HCT116 (cell line): ENCODE measurements around the gene MRFAP1L1. TPM values are rescaled to one million over a fixed set of nuclear protein-coding genes. Genes with fewer than 3 reads are reported as not detected.

Source experiments
- ATAC-seq: fragments of 200-7000 bp; cut with Tn5 transposase; 2 replicates; pipeline ENCODE4 v1.9.1; 2020; ENCODE audit warnings: mild to moderate bottlenecking, moderate library complexity
- BruUV-seq: library from RNA; stranded (reverse); fragments of 400-500 nt; replicated peaks from 2 replicates; lab custom pipeline; 2021; lab: Mats Ljungman, UMichigan
- CTCF ChIA-PET: fragments of 300-600 bp; sonication (Branson Sonifier 250); formaldehyde crosslinking; loops from one replicate; lab custom pipeline; 2021; ENCODE audit warnings: antibody characterized with exemption; lab: Charles Lee
- POLR2A ChIA-PET: fragments of 300-600, 350-600 bp; sonication (Branson Sonifier 250); formaldehyde crosslinking; loops from one replicate; lab custom pipeline; 2021; ENCODE audit warnings: antibody characterized with exemption; lab: Charles Lee
- RAD21 ChIA-PET, 2 experiments: fragments of 300-600 bp; sonication (Branson Sonifier 250); formaldehyde crosslinking; loops; one replicate each; lab custom pipeline; 2023; ENCODE audit warnings: low total read pairs in 2 of 2; ENCODE audit not compliant: uncharacterized antibody in 2 of 2, unreplicated experiment in 2 of 2, low non-redundant PET in 1 of 2; lab: Charles Lee
- DNase-seq: peaks from one replicate; pipeline ENCODE4 v3.0.0-alpha.2; 2010; ENCODE audit warnings: low read depth, low spot score
- H2AFZ ChIP-seq: fragments of 200-600 bp; shearing (Covaris generic), sonication (generic); 2 replicates; pipeline ENCODE4 v1.6.1; 2017; ENCODE audit warnings: low read depth, mixed run types, mixed read lengths, antibody characterized with exemption, low read length; ENCODE audit not compliant: poor library complexity, severe bottlenecking
- H3K27ac ChIP-seq: 2 replicates; pipeline ENCODE4 v1.5.1; 2012; ENCODE audit warnings: low read depth, low read length
- H3K27me3 ChIP-seq: fragments of 200-600 bp; sonication (generic); 2 replicates; pipeline ENCODE4 v1.6.1; 2016; ENCODE audit warnings: mixed run types, low read length, mixed read lengths; ENCODE audit not compliant: insufficient read depth
- H3K36me3 ChIP-seq, 2 experiments: fragments of 200-500 bp in 1 of 2; fragments of 200-600 bp in 1 of 2; sonication (Bioruptor generic) in 1 of 2; sonication (generic) in 1 of 2; 2 replicates each; pipeline versions ENCODE4 v1.5.1 to v1.6.1; 2014 to 2016; ENCODE audit warnings: low read length in 2 of 2, inconsistent platforms in 1 of 2, mixed read lengths in 1 of 2, mixed run types in 1 of 2; ENCODE audit not compliant: insufficient read depth in 2 of 2, control insufficient read depth in 1 of 2
- H3K4me1 ChIP-seq, 2 experiments: fragments of 200-600 bp in 1 of 2; sonication (generic) in 1 of 2; 2 replicates each; pipeline versions ENCODE4 v1.5.1 to v1.6.1; 2012 to 2017; ENCODE audit warnings: low read length in 2 of 2, inconsistent platforms in 1 of 2, mild to moderate bottlenecking in 1 of 2, mixed read lengths in 1 of 2, mixed run types in 1 of 2, moderate library complexity in 1 of 2; ENCODE audit not compliant: insufficient read depth in 2 of 2, control insufficient read depth in 1 of 2
- H3K4me2 ChIP-seq: fragments of 200-600 bp; sonication (generic); 2 replicates; pipeline ENCODE4 v1.6.1; 2017; ENCODE audit warnings: mixed run types, low read length, mixed read lengths
- H3K4me3 ChIP-seq, 2 experiments: fragments of 200-600 bp in 1 of 2; sonication (generic) in 1 of 2; replicated peaks in 1 of 2; 2 replicates each; pipeline ENCODE4 v1.5.1; 2011 to 2016; ENCODE audit warnings: low read length in 2 of 2, control low read depth in 1 of 2, low read depth in 1 of 2, mild to moderate bottlenecking in 1 of 2, mixed read lengths in 1 of 2, mixed run types in 1 of 2
- H3K79me2 ChIP-seq: fragments of 200-600 bp; sonication (generic); 2 replicates; pipeline ENCODE4 v1.6.1; 2017; ENCODE audit warnings: mild to moderate bottlenecking, mixed run types, low read length, moderate library complexity, mixed read lengths; ENCODE audit not compliant: insufficient read depth
- H3K9ac ChIP-seq: fragments of 200-600 bp; sonication (generic); 2 replicates; pipeline ENCODE4 v1.6.1; 2016; ENCODE audit warnings: low read length, mixed read lengths
- H3K9me2 ChIP-seq: fragments of 200-600 bp; sonication (generic), shearing (Covaris generic); 2 replicates; pipeline ENCODE4 v1.6.1; 2017; ENCODE audit warnings: mixed run types, mild to moderate bottlenecking, moderate library complexity; ENCODE audit not compliant: insufficient read depth
- H3K9me3 ChIP-seq, 2 experiments: fragments of 200-500 bp in 1 of 2; fragments of 200-600 bp in 1 of 2; sonication (Bioruptor generic) in 1 of 2; sonication (generic) in 1 of 2; 2 replicates each; pipeline ENCODE4 v1.6.1; 2014 to 2017; ENCODE audit warnings: low read length in 2 of 2, mixed read lengths in 2 of 2, inconsistent platforms in 1 of 2, low read depth in 1 of 2, mild to moderate bottlenecking in 1 of 2, mixed run types in 1 of 2, moderate library complexity in 1 of 2; ENCODE audit not compliant: control insufficient read depth in 1 of 2, insufficient read depth in 1 of 2
- H4K20me1 ChIP-seq: fragments of 200-600 bp; sonication (generic), shearing (Covaris generic); 2 replicates; pipeline ENCODE4 v1.6.1; 2017; ENCODE audit warnings: mixed run types, mild to moderate bottlenecking, moderate library complexity; ENCODE audit not compliant: insufficient read depth
- CBX3 ChIP-seq: IDR thresholded peaks from 2 replicates; pipeline ENCODE4 v1.6.1; 2012; ENCODE audit warnings: low read depth
- ELF1 ChIP-seq: IDR thresholded peaks from 2 replicates; pipeline ENCODE4 v1.6.1; 2012; ENCODE audit warnings: low read depth, borderline replicate concordance
- EZH2phosphoT487 ChIP-seq: fragments of 200-600 bp; IDR thresholded peaks from 2 replicates; pipeline ENCODE4 v1.6.1; 2018; ENCODE audit warnings: antibody characterized with exemption, borderline replicate concordance
- FOSL1 ChIP-seq: IDR thresholded peaks from 2 replicates; pipeline ENCODE4 v1.6.1; 2012; ENCODE audit warnings: low read depth
- JUND ChIP-seq: IDR thresholded peaks from 2 replicates; pipeline ENCODE4 v1.6.1; 2012
- SP1 ChIP-seq: IDR thresholded peaks from 2 replicates; pipeline ENCODE4 v1.6.1; 2012; ENCODE audit warnings: low read depth
- YY1 ChIP-seq: IDR thresholded peaks from 2 replicates; pipeline ENCODE4 v1.6.1; 2011; ENCODE audit warnings: low read length, low read depth, moderate library complexity, mild to moderate bottlenecking; ENCODE audit not compliant: insufficient replicate concordance; ENCODE audit errors: extremely low read depth
- ZFX ChIP-seq: fragments of 450-650 bp; IDR thresholded peaks from 2 replicates; pipeline ENCODE4 v1.6.1; 2017
- intact Hi-C: fragments of 100-400 bp; cut with micrococcal nuclease; formaldehyde crosslinking; loops from 2 replicates; pipeline ENCODE4 v1.10.0; 2022
- total RNA-seq: library from RNA; stranded (reverse); gene quantifications from one replicate; pipeline ENCODE4 v1.2.1, GENCODE V29; 2021; ENCODE audit not compliant: unreplicated experiment
- TF ChIP-seq, protein P1 (sequence below): IDR thresholded peaks from 2 replicates; pipeline ENCODE4 v1.6.1; 2011; ENCODE audit warnings: mild to moderate bottlenecking, low read length, moderate library complexity; ENCODE audit not compliant: insufficient replicate concordance; ENCODE audit errors: extremely low read depth
- TF ChIP-seq, protein P2 (sequence below), 3 experiments: fragments of 200-600 bp in 1 of 3; sonication (generic) in 1 of 3; IDR thresholded peaks in 2 of 3; conservative IDR thresholded peaks in 1 of 3; 2 replicates each; pipeline ENCODE4 v1.5.1; 2012 to 2017; ENCODE audit warnings: low read depth in 2 of 3, low read length in 2 of 3, antibody characterized with exemption in 1 of 3, borderline replicate concordance in 1 of 3, control low read depth in 1 of 3, mild to moderate bottlenecking in 1 of 3, mixed read lengths in 1 of 3, mixed run types in 1 of 3, moderate library complexity in 1 of 3; ENCODE audit not compliant: insufficient read depth in 1 of 3
- TF ChIP-seq, protein P3 (sequence below): IDR thresholded peaks from 2 replicates; pipeline ENCODE4 v1.6.1; 2012

MRFAP1L1 gene
- total RNA-seq, 1 experiment from 2014 or later, result 43.0 TPM

DNA sequence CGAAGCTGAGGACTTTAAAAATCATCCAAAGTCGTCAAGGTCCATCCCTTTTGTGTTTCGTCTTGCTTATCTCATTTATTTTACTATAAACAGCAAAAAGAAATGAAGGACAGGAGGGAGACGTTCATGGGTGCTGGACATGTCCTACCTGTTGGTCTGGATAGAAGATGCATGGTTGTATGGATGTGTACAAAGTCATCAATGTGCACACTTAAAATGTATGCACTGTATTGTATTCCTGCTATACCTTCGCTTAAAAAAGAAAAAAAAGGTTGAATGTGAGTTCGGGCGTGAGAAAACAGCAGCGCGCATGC lies 6.0 kb upstream of the MRFAP1L1 start:
- Histone ChIP-seq H3K4me3 (peak overlapping the region; percentile 79 to 83), H2AFZ (peak overlapping the region; percentile 100), H3K27ac (no peak overlapping the region; the same call in 1 of the 2 replicates), H3K4me2 (peak overlapping the region; percentile 92), H4K20me1 (no peaks in the 10 kb centered on the region), H3K9ac (peak overlapping the region; percentile 76), H3K9me2 (no peaks in the 10 kb centered on the region), H3K27me3 (no peaks in the 10 kb centered on the region), H3K4me1 (peaks cover 4 to 20% of the 10 kb centered on the region in 2 experiments; a peak in 3 of 4 replicates), H3K9me3 (no peaks in the 10 kb centered on the region), H3K36me3 (no peaks in the 10 kb centered on the region), H3K79me2 (peaks cover 14% of the 10 kb centered on the region)
- BruUV-seq, result no TSS peak
- ChIA-PET RAD21 (no interaction called here), POLR2A (no interaction called here), CTCF (no interaction called here)
- ATAC-seq (no peak), DNase-seq (no peak)
- TF ChIP-seq CBX3, result 0 out of 2 replicates have a peak, but pooled peaks have one; percentile 4
- TF ChIP-seq, protein P1, sequence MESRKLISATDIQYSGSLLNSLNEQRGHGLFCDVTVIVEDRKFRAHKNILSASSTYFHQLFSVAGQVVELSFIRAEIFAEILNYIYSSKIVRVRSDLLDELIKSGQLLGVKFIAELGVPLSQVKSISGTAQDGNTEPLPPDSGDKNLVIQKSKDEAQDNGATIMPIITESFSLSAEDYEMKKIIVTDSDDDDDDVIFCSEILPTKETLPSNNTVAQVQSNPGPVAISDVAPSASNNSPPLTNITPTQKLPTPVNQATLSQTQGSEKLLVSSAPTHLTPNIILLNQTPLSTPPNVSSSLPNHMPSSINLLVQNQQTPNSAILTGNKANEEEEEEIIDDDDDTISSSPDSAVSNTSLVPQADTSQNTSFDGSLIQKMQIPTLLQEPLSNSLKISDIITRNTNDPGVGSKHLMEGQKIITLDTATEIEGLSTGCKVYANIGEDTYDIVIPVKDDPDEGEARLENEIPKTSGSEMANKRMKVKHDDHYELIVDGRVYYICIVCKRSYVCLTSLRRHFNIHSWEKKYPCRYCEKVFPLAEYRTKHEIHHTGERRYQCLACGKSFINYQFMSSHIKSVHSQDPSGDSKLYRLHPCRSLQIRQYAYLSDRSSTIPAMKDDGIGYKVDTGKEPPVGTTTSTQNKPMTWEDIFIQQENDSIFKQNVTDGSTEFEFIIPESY, result no peak
- intact Hi-C loops, result no loop called here

DNA sequence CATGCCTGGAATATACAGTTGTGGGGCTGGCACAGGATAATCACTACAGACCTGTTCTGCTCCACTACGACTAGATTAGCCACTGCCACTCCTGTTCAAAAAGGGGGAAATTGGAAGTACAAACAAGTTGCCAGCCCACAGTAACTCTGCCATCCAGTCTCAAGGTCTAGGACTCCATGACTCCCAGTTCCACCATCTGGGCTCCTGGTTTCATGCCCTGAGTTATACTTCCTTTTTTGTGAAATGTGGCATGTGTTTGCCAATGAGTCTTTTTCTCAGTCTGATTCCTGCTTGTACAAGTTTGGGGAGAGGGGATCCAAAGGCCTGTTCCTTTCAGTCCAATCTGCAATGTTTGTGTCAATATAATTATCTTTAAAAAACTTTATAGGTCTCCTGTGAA lies 5.3 kb upstream of the MRFAP1L1 start:
- ATAC-seq (no peak), DNase-seq (no peak)
- H2AFZ ChIP-seq, result no peak overlapping the region
- H3K9me2 ChIP-seq, result no peaks in the 10 kb centered on the region
- ChIA-PET RAD21 (no interaction called here), POLR2A (no interaction called here), CTCF (no interaction called here)
- H4K20me1 ChIP-seq, result no peaks in the 10 kb centered on the region
- no peaks in the 10 kb centered on the region for H3K27me3 ChIP-seq
- TF ChIP-seq FOSL1, result no peak
- no peak for TF ChIP-seq YY1
- no peak for TF ChIP-seq SP1
- TF ChIP-seq ZFX, result no peak
- no peak for TF ChIP-seq EZH2phosphoT487
- no peak for TF ChIP-seq CBX3
- TF ChIP-seq ELF1, result no peak
- TF ChIP-seq, protein P2, sequence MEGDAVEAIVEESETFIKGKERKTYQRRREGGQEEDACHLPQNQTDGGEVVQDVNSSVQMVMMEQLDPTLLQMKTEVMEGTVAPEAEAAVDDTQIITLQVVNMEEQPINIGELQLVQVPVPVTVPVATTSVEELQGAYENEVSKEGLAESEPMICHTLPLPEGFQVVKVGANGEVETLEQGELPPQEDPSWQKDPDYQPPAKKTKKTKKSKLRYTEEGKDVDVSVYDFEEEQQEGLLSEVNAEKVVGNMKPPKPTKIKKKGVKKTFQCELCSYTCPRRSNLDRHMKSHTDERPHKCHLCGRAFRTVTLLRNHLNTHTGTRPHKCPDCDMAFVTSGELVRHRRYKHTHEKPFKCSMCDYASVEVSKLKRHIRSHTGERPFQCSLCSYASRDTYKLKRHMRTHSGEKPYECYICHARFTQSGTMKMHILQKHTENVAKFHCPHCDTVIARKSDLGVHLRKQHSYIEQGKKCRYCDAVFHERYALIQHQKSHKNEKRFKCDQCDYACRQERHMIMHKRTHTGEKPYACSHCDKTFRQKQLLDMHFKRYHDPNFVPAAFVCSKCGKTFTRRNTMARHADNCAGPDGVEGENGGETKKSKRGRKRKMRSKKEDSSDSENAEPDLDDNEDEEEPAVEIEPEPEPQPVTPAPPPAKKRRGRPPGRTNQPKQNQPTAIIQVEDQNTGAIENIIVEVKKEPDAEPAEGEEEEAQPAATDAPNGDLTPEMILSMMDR (IDR thresholded peaks at IDR 0.05 in 2 of 3, conservative IDR thresholded peaks at IDR 0.05 in 1 of 3; ENCODE audit: borderline replicate concordance in 1 of 3, insufficient read depth in 1 of 3, low read depth in 2 of 3, low read length in 2 of 3), result no peak
- TF ChIP-seq, protein P3, sequence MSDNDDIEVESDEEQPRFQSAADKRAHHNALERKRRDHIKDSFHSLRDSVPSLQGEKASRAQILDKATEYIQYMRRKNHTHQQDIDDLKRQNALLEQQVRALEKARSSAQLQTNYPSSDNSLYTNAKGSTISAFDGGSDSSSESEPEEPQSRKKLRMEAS, result no peak
- no peak for TF ChIP-seq JUND
- H3K4me2 ChIP-seq, result no peak overlapping the region
- intact Hi-C loops, result no loop called here
- H3K27ac ChIP-seq, result no peak overlapping the region
- no TSS peak for BruUV-seq
- H3K4me1 ChIP-seq, result peaks cover 7 to 22% of the 10 kb centered on the region in 2 experiments; a peak in 3 of 4 replicates
- no peaks in the 10 kb centered on the region for H3K36me3 ChIP-seq
- H3K79me2 ChIP-seq, result peaks cover 14% of the 10 kb centered on the region
- no peak overlapping the region for H3K4me3 ChIP-seq
- no peak overlapping the region for H3K9ac ChIP-seq
- no peaks in the 10 kb centered on the region for H3K9me3 ChIP-seq
